GM11168 (cell line): ENCODE measurements around the gene VPS37B.

Experiments
- in situ Hi-C: fragments of 300-500 bp; cut with MboI; formaldehyde crosslinking; loops from one replicate; pipeline ENCODE4 v1.12.0; 2022; ENCODE audit warnings: low sequenced_read_pairs; ENCODE audit not compliant: unreplicated experiment

Gene VPS37B

GRCh38 chr12:122844366-122844971, 51.5 kb downstream of the VPS37B start:
- in situ Hi-C loops = no loop called here

- in situ Hi-C loops = no loop called here
Measured at GRCh38 chr12:122843455-122843854, 52.5 kb downstream of the VPS37B start.

- in situ Hi-C loops = no loop called here
Measured at GRCh38 chr12:122842505-122843405, 53.2 kb downstream of the VPS37B start.

- in situ Hi-C loops = no loop called here
Measured at GRCh38 chr12:122841544-122842321, 54.2 kb downstream of the VPS37B start.

GRCh38 chr12:122840580-122841513, 55.1 kb downstream of the VPS37B start:
- in situ Hi-C loops = no loop called here

GRCh38 chr12:122839907-122840554, 55.9 kb downstream of the VPS37B start:
- in situ Hi-C loops = no loop called here

GRCh38 chr12:122838841-122839240, 57.1 kb downstream of the VPS37B start:
- in situ Hi-C loops = no loop called here

- in situ Hi-C loops = no loop called here
Measured at GRCh38 chr12:122837306-122838265, 58.3 kb downstream of the VPS37B start.

GRCh38 chr12:122836027-122836921, 59.6 kb downstream of the VPS37B start:
- in situ Hi-C loops = no loop called here

GRCh38 chr12:122835750-122836026, 60.2 kb downstream of the VPS37B start:
- in situ Hi-C loops = no loop called here

GRCh38 chr12:122834921-122835749, 60.8 kb downstream of the VPS37B start, which contains the start of gene HIP1R:
Gene HIP1R, plus strand, starts transcription at chr12:122835457. Its CDS starts 94 bp downstream, at chr12:122835551.
- in situ Hi-C loops = no loop called here

GRCh38 chr12:122834104-122834920, 61.6 kb downstream of the VPS37B start:
- in situ Hi-C loops = no loop called here

GRCh38 chr12:122830517-122831214, 65.3 kb downstream of the VPS37B start:
- in situ Hi-C loops = no loop called here

- in situ Hi-C loops = no loop called here
Measured at GRCh38 chr12:122827258-122827657, 68.7 kb downstream of the VPS37B start.
